Tibial nerve (tissue), 4 donors: Measurements from ENCODE around the gene PRRX1. TPM values are rescaled to one million over a fixed set of nuclear protein-coding genes. Genes with fewer than 3 reads are reported as not detected.

ENCODE experiments used
- DNase-seq, 2 donors: peaks; one replicate each; pipeline ENCODE4 v3.0.0-alpha.2; 2019; ENCODE audit warnings: low spot score in 2 of 2
- H3K27ac ChIP-seq, 4 donors: fragments of 200-600 bp; sonication (generic) in 3 of 4; one replicate each; pipeline ENCODE4 v1.5.1; 2017 to 2019; ENCODE audit warnings: mild to moderate bottlenecking in 1 of 4
- H3K27me3 ChIP-seq, 2 donors: fragments of 200-600 bp; sonication (generic) in 1 of 2; one replicate each; pipeline versions ENCODE4 v1.5.1 to v1.6.0; 2017 to 2019
- H3K36me3 ChIP-seq, 3 donors: fragments of 200-600 bp; sonication (generic); one replicate each; pipeline ENCODE4 v1.5.1; 2018 to 2019
- H3K4me1 ChIP-seq, 4 donors: fragments of 200-600 bp; sonication (generic) in 3 of 4; one replicate each; pipeline ENCODE4 v1.5.1; 2017 to 2019
- H3K4me3 ChIP-seq, 4 donors: fragments of 200-600 bp; sonication (generic) in 3 of 4; one replicate each; pipeline ENCODE4 v1.5.1; 2017 to 2019; ENCODE audit warnings: mild to moderate bottlenecking in 1 of 4, moderate library complexity in 1 of 4
- H3K9me3 ChIP-seq, 4 donors: fragments of 200-600 bp; sonication (generic) in 3 of 4; one replicate each; pipeline ENCODE4 v1.5.1; 2017 to 2019
- CTCF ChIP-seq, 5 experiments: fragments of 200-600 bp in 3 of 5; fragments of 450-650 bp in 2 of 5; sonication (generic) in 3 of 5; IDR thresholded peaks; one replicate each; pipeline ENCODE4 v1.5.1; 2016 to 2019; ENCODE audit warnings: antibody characterized with exemption in 5 of 5, mild to moderate bottlenecking in 3 of 5, moderate library complexity in 2 of 5
- EP300 ChIP-seq, 2 donors: sonication (generic); formaldehyde crosslinking; IDR thresholded peaks; one replicate each; pipeline ENCODE4 v1.6.1; 2017; ENCODE audit warnings: antibody characterized with exemption in 2 of 2, mild to moderate bottlenecking in 1 of 2
- POLR2A ChIP-seq, 2 donors: fragments of 450-650 bp; IDR thresholded peaks; one replicate each; pipeline ENCODE4 v1.6.1; 2017; ENCODE audit warnings: antibody characterized with exemption in 2 of 2, mild to moderate bottlenecking in 2 of 2, moderate library complexity in 2 of 2
- WGBS, 2 donors: methylation state at CpG; one replicate each; pipeline ENCODE4 v1.1.5; 2018; 5-methylcytosine and 5-hydroxymethylcytosine counted together
- total RNA-seq, 4 donors: library from RNA; depleted of rRNA; stranded (reverse); fragments of >200 nt; gene quantifications; one replicate each; pipeline ENCODE4 v1.1.0, GENCODE V29; 2016

The PRRX1 gene
- total RNA-seq, 4 donors from 2014 or later, result 55.5 to 97.5 (median 66.2) TPM

- no peaks in the 10 kb centered on the region for H3K27me3 ChIP-seq
- peaks cover 0 to 14% (median 0%) of the 10 kb centered on the region in 4 donors for H3K4me1 ChIP-seq
- H3K36me3 ChIP-seq, result no peaks in the 10 kb centered on the region
- WGBS, 2 donors, result 70 to 71% methylated on average over 4 of the region's 4 CpGs
- no peak for DNase-seq
- peak overlapping the region in 2 of 4 donors; percentile 11 to 46 for H3K27ac ChIP-seq
- H3K9me3 ChIP-seq, result no peaks in the 10 kb centered on the region
- no peak for TF ChIP-seq POLR2A (IDR thresholded peaks at IDR 0.05)
- no peak for TF ChIP-seq CTCF (IDR thresholded peaks at IDR 0.05)
- no peak for TF ChIP-seq EP300 (IDR thresholded peaks at IDR 0.05)
- H3K4me3 ChIP-seq, result no peak overlapping the region
Measured at GRCh38 chr1:170687621-170688020, 23.7 kb downstream of the PRRX1 start.

- Histone ChIP-seq H3K4me3 (no peak overlapping the region), H3K27ac (peak overlapping the region in 2 of 4 donors; percentile 25), H3K9me3 (no peaks in the 10 kb centered on the region), H3K4me1 (peaks cover 0 to 43% (median 4%) of the 10 kb centered on the region in 4 donors), H3K36me3 (no peaks in the 10 kb centered on the region), H3K27me3 (no peaks in the 10 kb centered on the region)
- no peak for DNase-seq
- TF ChIP-seq EP300 (IDR thresholded peaks at IDR 0.05) (no peak), POLR2A (IDR thresholded peaks at IDR 0.05) (no peak), CTCF (IDR thresholded peaks at IDR 0.05) (no peak)
Measured at GRCh38 chr1:170691258-170691657, 27.3 kb downstream of the PRRX1 start.

GRCh38 chr1:170692866-170693575 is 29.1 kb downstream of the PRRX1 start:
- peak overlapping the region in 2 of 4 donors; percentile 60 for H3K27ac ChIP-seq
- H3K27me3 ChIP-seq, result no peaks in the 10 kb centered on the region
- H3K36me3 ChIP-seq, result no peaks in the 10 kb centered on the region
- H3K4me1 ChIP-seq, result peaks cover 0 to 56% (median 10%) of the 10 kb centered on the region in 4 donors
- WGBS, 2 donors, result 47 to 48% methylated on average over 2 of the region's 2 CpGs
- TF ChIP-seq EP300 (IDR thresholded peaks at IDR 0.05) (no peak), POLR2A (IDR thresholded peaks at IDR 0.05) (no peak), CTCF (IDR thresholded peaks at IDR 0.05) (no peak)
- no peak overlapping the region for H3K4me3 ChIP-seq
- H3K9me3 ChIP-seq, result no peaks in the 10 kb centered on the region
- no peak for DNase-seq

- Histone ChIP-seq H3K4me1 (peaks cover 0 to 61% (median 16%) of the 10 kb centered on the region in 4 donors), H3K36me3 (no peaks in the 10 kb centered on the region), H3K4me3 (no peak overlapping the region), H3K27me3 (no peaks in the 10 kb centered on the region), H3K9me3 (no peaks in the 10 kb centered on the region), H3K27ac (peak overlapping the region in 2 of 4 donors; percentile 60)
- DNase-seq, result no peak
- TF ChIP-seq POLR2A (IDR thresholded peaks at IDR 0.05) (no peak), CTCF (IDR thresholded peaks at IDR 0.05) (no peak), EP300 (IDR thresholded peaks at IDR 0.05) (no peak)
- WGBS, 2 donors, result 61 to 69% methylated on average over 6 of the region's 6 CpGs
Measured at GRCh38 chr1:170694172-170694926, 30.4 kb downstream of the PRRX1 start.
